Vagina (tissue), 2 donors: Measurements from ENCODE around the gene ZNF518A. TPM values are rescaled to one million over a fixed set of nuclear protein-coding genes. Genes with fewer than 3 reads are reported as not detected.

Experiments
- DNase-seq, 2 donors: peaks; one replicate each; pipeline ENCODE4 v3.0.0-alpha.2; 2017; ENCODE audit errors: extremely low spot score in 2 of 2
- H3K27ac ChIP-seq: fragments of 200-600 bp; sonication (generic); one replicate; pipeline ENCODE4 v1.5.1; 2019
- H3K27me3 ChIP-seq: fragments of 200-600 bp; sonication (generic); one replicate; pipeline ENCODE4 v1.5.1; 2019
- H3K36me3 ChIP-seq, 2 donors: fragments of 200-600 bp; sonication (generic); one replicate each; pipeline ENCODE4 v1.5.1; 2017 to 2019
- H3K4me1 ChIP-seq: fragments of 200-600 bp; sonication (generic); one replicate; pipeline ENCODE4 v1.5.1; 2019
- H3K4me3 ChIP-seq, 2 donors: fragments of 200-600 bp; sonication (generic); 1 replicate in 1 of 2; 2 replicates in 1 of 2; pipeline ENCODE4 v1.5.1; 2016 to 2019
- H3K9me3 ChIP-seq: fragments of 200-600 bp; sonication (generic); one replicate; pipeline ENCODE4 v1.5.1; 2019
- POLR2A ChIP-seq, 2 donors: fragments of 450-650 bp; IDR thresholded peaks; one replicate each; pipeline ENCODE4 v1.6.1; 2017; ENCODE audit warnings: antibody characterized with exemption in 2 of 2, mild to moderate bottlenecking in 2 of 2, moderate library complexity in 2 of 2
- POLR2AphosphoS5 ChIP-seq, 2 donors: sonication (generic); formaldehyde crosslinking; IDR thresholded peaks; one replicate each; pipeline ENCODE4 v1.9.0; 2017; ENCODE audit warnings: antibody characterized with exemption in 2 of 2, mild to moderate bottlenecking in 2 of 2, low read depth in 1 of 2; ENCODE audit not compliant: insufficient read depth in 1 of 2
- intact Hi-C: fragments of 100-400 bp; cut with DNase I; formaldehyde crosslinking; loops from one replicate; pipeline ENCODE4 v1.15.1; 2023
- total RNA-seq: library from RNA; depleted of rRNA; stranded (reverse); fragments of >200 nt; gene quantifications from one replicate; pipeline ENCODE4 v1.2.3, GENCODE V29; 2016
- TF ChIP-seq, protein P1 (sequence below), 3 experiments: fragments of 450-650 bp in 2 of 3; fragments of 200-600 bp in 1 of 3; sonication (generic) in 1 of 3; IDR thresholded peaks; one replicate each; pipeline ENCODE4 v1.5.1; 2017 to 2019; ENCODE audit warnings: antibody characterized with exemption in 3 of 3, mild to moderate bottlenecking in 2 of 3, moderate library complexity in 2 of 3

The ZNF518A gene
- total RNA-seq, 1 donor from 2014 or later = 12.5 TPM

DNA sequence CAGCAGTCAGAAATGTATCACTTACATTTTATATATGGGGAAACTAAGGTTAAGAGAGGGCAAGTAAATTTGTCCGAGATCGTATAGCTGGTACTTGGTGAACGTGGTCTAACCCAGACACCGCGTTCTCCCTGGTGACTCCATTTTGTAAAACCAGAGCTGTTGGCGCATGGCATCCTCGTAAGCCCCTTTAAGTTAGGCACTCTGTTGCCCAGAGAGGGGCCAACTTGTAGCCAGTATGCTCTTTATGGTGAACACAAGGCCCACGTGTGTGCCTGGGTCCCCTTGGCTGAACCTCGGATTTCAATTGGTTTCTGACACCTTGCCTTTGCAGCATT is 39.7 kb upstream of the ZNF518A start:
- DNase-seq = no peak
- H3K4me1 ChIP-seq = peaks cover 5% of the 10 kb centered on the region
- intact Hi-C loops = loop anchor here (2.0 kb wide), 1 partner anchor 40 kb away; the partner anchor contains the start of gene ZNF518A
- peak overlapping the region; percentile 82 for H3K27ac ChIP-seq
- TF ChIP-seq, protein P1, sequence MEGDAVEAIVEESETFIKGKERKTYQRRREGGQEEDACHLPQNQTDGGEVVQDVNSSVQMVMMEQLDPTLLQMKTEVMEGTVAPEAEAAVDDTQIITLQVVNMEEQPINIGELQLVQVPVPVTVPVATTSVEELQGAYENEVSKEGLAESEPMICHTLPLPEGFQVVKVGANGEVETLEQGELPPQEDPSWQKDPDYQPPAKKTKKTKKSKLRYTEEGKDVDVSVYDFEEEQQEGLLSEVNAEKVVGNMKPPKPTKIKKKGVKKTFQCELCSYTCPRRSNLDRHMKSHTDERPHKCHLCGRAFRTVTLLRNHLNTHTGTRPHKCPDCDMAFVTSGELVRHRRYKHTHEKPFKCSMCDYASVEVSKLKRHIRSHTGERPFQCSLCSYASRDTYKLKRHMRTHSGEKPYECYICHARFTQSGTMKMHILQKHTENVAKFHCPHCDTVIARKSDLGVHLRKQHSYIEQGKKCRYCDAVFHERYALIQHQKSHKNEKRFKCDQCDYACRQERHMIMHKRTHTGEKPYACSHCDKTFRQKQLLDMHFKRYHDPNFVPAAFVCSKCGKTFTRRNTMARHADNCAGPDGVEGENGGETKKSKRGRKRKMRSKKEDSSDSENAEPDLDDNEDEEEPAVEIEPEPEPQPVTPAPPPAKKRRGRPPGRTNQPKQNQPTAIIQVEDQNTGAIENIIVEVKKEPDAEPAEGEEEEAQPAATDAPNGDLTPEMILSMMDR (IDR thresholded peaks at IDR 0.05) = no peak
- TF ChIP-seq POLR2AphosphoS5 (IDR thresholded peaks at IDR 0.05; ENCODE audit: insufficient read depth in 1 of 2, low read depth in 1 of 2) (no peak), POLR2A (IDR thresholded peaks at IDR 0.05) (no peak)
- H3K4me3 ChIP-seq = peak overlapping the region; percentile 73
- no peaks in the 10 kb centered on the region for H3K36me3 ChIP-seq
- H3K9me3 ChIP-seq = no peaks in the 10 kb centered on the region
- no peaks in the 10 kb centered on the region for H3K27me3 ChIP-seq

DNA sequence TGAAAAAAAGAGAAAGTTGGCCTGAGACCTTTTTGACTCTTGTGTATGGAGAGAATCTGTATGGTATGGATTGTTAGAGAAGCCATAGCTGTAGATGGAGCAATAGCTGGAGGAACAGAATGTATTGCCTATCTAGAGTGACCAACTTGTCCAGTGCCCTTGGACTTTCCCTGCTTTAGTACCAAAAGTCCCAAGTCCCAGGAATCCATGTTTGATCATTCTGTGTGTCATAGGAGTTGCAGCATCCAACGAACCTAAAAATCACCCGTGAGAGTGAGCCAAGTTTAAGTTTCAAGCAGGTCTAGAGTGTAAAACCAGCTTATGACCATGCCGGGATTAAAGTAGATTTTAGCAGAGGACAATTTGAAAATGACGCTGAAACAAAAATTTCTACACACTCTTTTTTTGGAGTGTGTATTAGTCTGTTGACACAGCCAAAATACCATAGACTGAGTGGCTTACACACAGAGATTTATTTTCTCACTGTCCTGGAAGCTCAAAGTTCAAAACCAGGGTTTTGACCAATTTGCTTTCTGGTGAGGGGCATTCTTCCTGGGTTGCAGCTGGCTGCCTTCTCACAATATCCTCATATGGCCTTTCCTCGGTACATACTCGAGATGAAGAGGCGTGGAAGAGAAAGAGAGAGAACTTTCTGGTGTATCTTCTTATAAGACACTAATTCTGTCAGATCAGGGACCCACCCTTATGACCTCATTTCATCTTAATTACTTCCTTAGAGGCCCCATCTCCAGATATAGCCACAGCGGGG is 36.9 kb upstream of the ZNF518A start:
- Histone ChIP-seq H3K27me3 (no peaks in the 10 kb centered on the region), H3K9me3 (no peaks in the 10 kb centered on the region), H3K27ac (no peak overlapping the region), H3K4me3 (no peak overlapping the region), H3K36me3 (no peaks in the 10 kb centered on the region), H3K4me1 (peaks cover 5% of the 10 kb centered on the region)
- no peak for TF ChIP-seq POLR2A (IDR thresholded peaks at IDR 0.05)
- TF ChIP-seq, protein P1 (IDR thresholded peaks at IDR 0.05) = no peak
- no peak for TF ChIP-seq POLR2AphosphoS5 (IDR thresholded peaks at IDR 0.05; ENCODE audit: insufficient read depth in 1 of 2, low read depth in 1 of 2)
- intact Hi-C loops = no loop called here
- no peak for DNase-seq

DNA sequence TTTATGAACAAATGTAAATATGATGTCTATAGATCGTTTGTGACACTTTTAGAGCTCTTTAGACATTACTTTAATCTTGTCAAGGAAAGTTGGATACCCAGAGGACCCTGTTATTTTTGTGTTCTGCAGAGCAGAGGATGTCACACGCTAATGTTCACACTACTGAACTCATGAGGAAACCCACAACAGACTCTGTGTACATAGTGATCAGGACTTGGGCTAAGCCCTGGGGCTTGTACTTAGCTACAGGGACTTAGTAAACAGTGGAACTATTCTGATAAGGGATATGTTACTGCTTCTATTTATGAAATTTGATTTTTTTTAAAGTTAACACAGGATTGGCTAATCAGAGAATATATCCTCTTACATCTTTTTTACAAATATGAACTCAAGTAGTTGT is 36.1 kb upstream of the ZNF518A start:
- Histone ChIP-seq H3K36me3 (no peaks in the 10 kb centered on the region), H3K4me3 (no peak overlapping the region), H3K4me1 (peaks cover 5% of the 10 kb centered on the region), H3K27me3 (no peaks in the 10 kb centered on the region), H3K27ac (no peak overlapping the region), H3K9me3 (no peaks in the 10 kb centered on the region)
- intact Hi-C loops = no loop called here
- no peak for TF ChIP-seq POLR2AphosphoS5 (IDR thresholded peaks at IDR 0.05; ENCODE audit: insufficient read depth in 1 of 2, low read depth in 1 of 2)
- no peak for TF ChIP-seq POLR2A (IDR thresholded peaks at IDR 0.05)
- TF ChIP-seq, protein P1 (IDR thresholded peaks at IDR 0.05) = no peak
- no peak for DNase-seq

DNA sequence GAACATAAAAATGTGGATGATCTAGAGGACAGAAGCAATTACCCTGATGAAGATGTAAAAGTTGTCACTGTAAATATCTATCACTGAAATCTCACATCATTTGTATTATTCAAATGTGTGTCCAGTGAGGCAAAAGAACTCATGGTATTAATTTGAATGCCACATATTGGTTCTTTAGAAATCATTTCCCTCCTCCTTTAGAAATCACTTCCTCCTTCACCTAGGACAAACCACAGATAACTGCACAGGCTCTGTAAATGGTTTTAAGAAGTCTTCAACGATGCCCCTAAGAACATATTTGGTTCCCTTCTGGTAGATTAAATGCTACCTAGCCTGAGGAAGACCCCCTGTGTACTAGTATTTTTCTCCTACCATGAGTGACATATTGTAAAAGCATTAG is 33.1 kb upstream of the ZNF518A start:
- Histone ChIP-seq H3K27me3 (no peaks in the 10 kb centered on the region), H3K4me1 (no peaks in the 10 kb centered on the region), H3K4me3 (no peak overlapping the region), H3K9me3 (no peaks in the 10 kb centered on the region), H3K27ac (no peak overlapping the region), H3K36me3 (no peaks in the 10 kb centered on the region)
- intact Hi-C loops = no loop called here
- TF ChIP-seq, protein P1 (IDR thresholded peaks at IDR 0.05) = no peak
- TF ChIP-seq POLR2A (IDR thresholded peaks at IDR 0.05) (no peak), POLR2AphosphoS5 (IDR thresholded peaks at IDR 0.05; ENCODE audit: insufficient read depth in 1 of 2, low read depth in 1 of 2) (no peak)
- no peak for DNase-seq

DNA sequence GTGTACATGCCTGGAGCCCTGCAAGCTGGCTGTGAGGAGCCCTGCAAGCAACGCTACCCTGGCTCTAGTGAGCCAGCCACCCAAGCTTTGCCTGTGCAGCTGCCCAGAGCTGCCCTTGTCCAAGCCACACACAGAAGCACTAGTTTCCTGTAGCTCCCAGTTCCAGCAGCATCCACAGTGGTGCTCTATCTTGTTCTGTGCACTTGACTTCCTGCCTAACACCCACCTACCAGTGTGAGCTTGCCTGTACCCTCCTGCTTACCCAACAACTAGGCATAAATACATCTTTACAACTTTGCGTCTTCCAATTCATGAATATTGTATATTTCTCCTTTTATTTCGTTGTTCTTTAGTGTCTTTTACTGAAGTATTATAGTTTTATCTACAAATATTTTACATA is 32.2 kb upstream of the ZNF518A start:
- no peak for DNase-seq
- Histone ChIP-seq H3K9me3 (no peaks in the 10 kb centered on the region), H3K27me3 (no peaks in the 10 kb centered on the region), H3K36me3 (no peaks in the 10 kb centered on the region), H3K4me1 (no peaks in the 10 kb centered on the region), H3K27ac (no peak overlapping the region), H3K4me3 (no peak overlapping the region)
- intact Hi-C loops = no loop called here
- no peak for TF ChIP-seq POLR2A (IDR thresholded peaks at IDR 0.05)
- no peak for TF ChIP-seq POLR2AphosphoS5 (IDR thresholded peaks at IDR 0.05; ENCODE audit: insufficient read depth in 1 of 2, low read depth in 1 of 2)
